A549 (cell line): Measurements from ENCODE around the gene NHLRC1. TPM values are rescaled to one million over a fixed set of nuclear protein-coding genes. Genes with fewer than 3 reads are reported as not detected.

Experiments used
- ATAC-seq, 2 experiments: fragments of 200-7000 bp in 1 of 2; fragments of >200 bp in 1 of 2; cut with Nextera tagmentation in 1 of 2; cut with Tn5 transposase in 1 of 2; 3 replicates each; pipeline versions ENCODE4 v1.8.0 to v1.9.1; 2018 to 2020; ENCODE audit warnings: mild to moderate bottlenecking in 1 of 2, moderate library complexity in 1 of 2
- CTCF ChIA-PET: fragments of 300-600 bp; sonication (Branson Sonifier 250); formaldehyde crosslinking; extraction: SDS; loops from one replicate; lab custom pipeline; 2021; ENCODE audit warnings: antibody characterized with exemption, inconsistent platforms; lab: Yijun Ruan, JAX
- POLR2A ChIA-PET: fragments of 350-600 bp; formaldehyde crosslinking; extraction: SDS; loops from one replicate; lab custom pipeline; 2021; ENCODE audit warnings: antibody characterized with exemption, inconsistent platforms; lab: Yijun Ruan, JAX
- DNase-seq, 2 experiments: peaks; one replicate each; pipeline versions ENCODE4 v3.0.0 to v3.0.0-alpha.2; 2011 to 2016; ENCODE audit warnings: low read depth in 1 of 2, low spot score in 1 of 2
- FAIRE-seq: peaks from 2 replicates; lab custom pipeline; 2011; peaks lifted over from hg19 to GRCh38; lab: Jason Lieb, UNC
- H3K27ac ChIP-seq, 2 experiments: fragments of >200 bp; sonication (Bioruptor Twin); formaldehyde crosslinking; 3 replicates each; pipeline ENCODE4 v1.5.1; 2016 to 2017
- H3K4me1 ChIP-seq: fragments of >200 bp; sonication (Bioruptor Twin); formaldehyde crosslinking; 3 replicates; pipeline ENCODE4 v1.6.1; 2016
- H3K4me2 ChIP-seq: fragments of >200 bp; sonication (Bioruptor Twin); formaldehyde crosslinking; 3 replicates; pipeline ENCODE4 v1.6.1; 2016
- H3K4me3 ChIP-seq: fragments of >200 bp; sonication (Bioruptor Twin); formaldehyde crosslinking; 3 replicates; pipeline ENCODE4 v1.5.1; 2016
- H3K9me3 ChIP-seq: fragments of >200 bp; sonication (Bioruptor Twin); formaldehyde crosslinking; 3 replicates; pipeline ENCODE4 v1.6.1; 2016
- BHLHE40 ChIP-seq: IDR thresholded peaks from 2 replicates; pipeline ENCODE4 v1.6.1; 2012; ENCODE audit warnings: low read depth, low read length, inconsistent platforms
- CBX8 ChIP-seq: fragments of 200-600 bp; sonication (generic); IDR thresholded peaks from 2 replicates; pipeline ENCODE4 v1.6.1; 2016
- CHD2 ChIP-seq: fragments of 150-350 bp; IDR thresholded peaks from 2 replicates; pipeline ENCODE4 v1.6.1; 2014; ENCODE audit warnings: low read length; ENCODE audit not compliant: partially characterized antibody
- CHD4 ChIP-seq: fragments of 200-600 bp; sonication (generic); IDR thresholded peaks from 2 replicates; pipeline ENCODE4 v1.6.1; 2016; ENCODE audit warnings: antibody characterized with exemption, mild to moderate bottlenecking, borderline replicate concordance
- EHF ChIP-seq: fragments of 250-450 bp; sonication (Bioruptor Pico); IDR thresholded peaks from 2 replicates; pipeline ENCODE4 v1.5.0; 2020; ENCODE audit warnings: mild to moderate bottlenecking
- EP300 ChIP-seq, 2 experiments: fragments of >200 bp; sonication (Bioruptor Twin); formaldehyde crosslinking; IDR thresholded peaks; 2 replicates in 1 of 2; 3 replicates in 1 of 2; pipeline ENCODE4 v1.6.1; 2016 to 2017
- FOXS1 ChIP-seq: fragments of 250-450 bp; sonication (Bioruptor Pico); IDR thresholded peaks from 2 replicates; pipeline ENCODE4 v1.5.0; 2020; ENCODE audit warnings: mild to moderate bottlenecking, moderate library complexity
- GATA3 ChIP-seq: IDR thresholded peaks from 2 replicates; pipeline ENCODE4 v1.6.1; 2012; ENCODE audit warnings: borderline replicate concordance
- HEYL ChIP-seq: fragments of 250-450 bp; sonication (Bioruptor Pico); IDR thresholded peaks from 2 replicates; pipeline ENCODE4 v1.8.0; 2021; ENCODE audit warnings: mild to moderate bottlenecking, moderate library complexity
- KDM5A ChIP-seq: fragments of 200-600 bp; sonication (generic); IDR thresholded peaks from 2 replicates; pipeline ENCODE4 v1.6.1; 2016; ENCODE audit warnings: antibody characterized with exemption, mild to moderate bottlenecking
- MYC ChIP-seq: IDR thresholded peaks from 2 replicates; pipeline ENCODE4 v1.6.1; 2012; ENCODE audit warnings: mild to moderate bottlenecking, inconsistent platforms, low read length, improper control_type of control experiment, borderline replicate concordance
- NFE2L2 ChIP-seq: fragments of 150-350 bp; conservative IDR thresholded peaks from 2 replicates; pipeline ENCODE4 v1.6.1; 2014; ENCODE audit warnings: low read length
- NR3C1 ChIP-seq: fragments of >200 bp; sonication (Bioruptor Twin); formaldehyde crosslinking; IDR thresholded peaks from 3 replicates; pipeline ENCODE4 v1.6.1; 2017
- RARB ChIP-seq: fragments of 250-450 bp; sonication (Bioruptor Pico); IDR thresholded peaks from 2 replicates; pipeline ENCODE4 v1.8.0; 2021; ENCODE audit warnings: mild to moderate bottlenecking, moderate library complexity
- RCOR1 ChIP-seq: fragments of 150-350 bp; IDR thresholded peaks from 2 replicates; pipeline ENCODE4 v1.6.1; 2014; ENCODE audit warnings: antibody characterized with exemption, low read length, low read depth
- SMC3 ChIP-seq: fragments of >200 bp; sonication (Bioruptor Twin); formaldehyde crosslinking; IDR thresholded peaks from 3 replicates; pipeline ENCODE4 v1.6.1; 2018; ENCODE audit warnings: inconsistent platforms
- SREBF2 ChIP-seq: fragments of 450-650 bp; IDR thresholded peaks from 2 replicates; pipeline ENCODE4 v1.6.1; 2014; ENCODE audit warnings: mild to moderate bottlenecking, moderate library complexity
- TP53 ChIP-seq: fragments of 250-450 bp; sonication (Bioruptor Pico); IDR thresholded peaks from 2 replicates; pipeline ENCODE4 v1.5.0; 2021; ENCODE audit warnings: mild to moderate bottlenecking, moderate library complexity
- WGBS: methylation state at CpG from one replicate; pipeline ENCODE4 v1.1.6; 2017; ENCODE audit errors: missing lambda C conversion rate; 5-methylcytosine and 5-hydroxymethylcytosine counted together
- polyA plus RNA-seq, 4 experiments: library from polyadenylated mRNA; depleted of rRNA in 3 of 4; stranded (reverse); fragments of >200 nt; fragmentation: RNase III in 1 of 4; extraction: RNeasy Plus Mini Kit Qiagen cat#74134 plus additional on column Dnase treatment in 1 of 4; gene quantifications; 2 replicates in 3 of 4; 3 replicates in 1 of 4; pipeline ENCODE4 v1.2.3, GENCODE V29; 2011 to 2017
- TF ChIP-seq, protein P1 (sequence below): fragments of 200-600 bp; sonication (generic); IDR thresholded peaks from 2 replicates; pipeline ENCODE4 v1.6.1; 2016; ENCODE audit warnings: antibody characterized with exemption, mild to moderate bottlenecking, moderate library complexity
- TF ChIP-seq, protein P2 (sequence below): IDR thresholded peaks from 2 replicates; pipeline ENCODE4 v1.6.1; 2012
- TF ChIP-seq, protein P3 (sequence below): fragments of >200 bp; sonication (Bioruptor Twin); formaldehyde crosslinking; IDR thresholded peaks from 2 replicates; pipeline ENCODE4 v1.6.1; 2016

Gene NHLRC1
- polyA plus RNA-seq, 2 of the 4 experiments (the other 2 are of a cell fraction) = 1.7 to 3.1 TPM

DNA sequence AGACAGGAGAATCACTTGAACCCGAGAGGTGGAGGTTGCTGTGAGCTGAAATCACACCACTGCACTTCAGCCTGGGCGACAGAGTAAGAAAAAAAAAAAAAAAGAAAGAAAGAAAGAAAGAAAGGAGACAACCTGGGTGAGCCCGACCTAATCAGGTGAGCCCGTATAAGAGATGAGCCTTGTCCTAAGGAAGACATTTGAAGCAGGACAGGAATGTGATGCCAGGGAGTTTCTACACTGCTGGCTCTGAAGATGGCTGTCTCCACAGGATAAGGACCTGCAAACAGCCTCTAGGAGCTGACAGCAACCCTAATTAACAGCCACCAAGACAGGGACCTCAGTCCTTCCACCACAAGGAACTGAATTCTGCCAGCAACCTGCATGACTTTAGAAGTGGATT, 41.9 kb downstream of the NHLRC1 start:
- H3K27ac ChIP-seq = peak overlapping the region; percentile 45 to 77; a peak in 4 of 6 replicates
- POLR2A ChIA-PET = no interaction called here
- TF ChIP-seq, protein P1, sequence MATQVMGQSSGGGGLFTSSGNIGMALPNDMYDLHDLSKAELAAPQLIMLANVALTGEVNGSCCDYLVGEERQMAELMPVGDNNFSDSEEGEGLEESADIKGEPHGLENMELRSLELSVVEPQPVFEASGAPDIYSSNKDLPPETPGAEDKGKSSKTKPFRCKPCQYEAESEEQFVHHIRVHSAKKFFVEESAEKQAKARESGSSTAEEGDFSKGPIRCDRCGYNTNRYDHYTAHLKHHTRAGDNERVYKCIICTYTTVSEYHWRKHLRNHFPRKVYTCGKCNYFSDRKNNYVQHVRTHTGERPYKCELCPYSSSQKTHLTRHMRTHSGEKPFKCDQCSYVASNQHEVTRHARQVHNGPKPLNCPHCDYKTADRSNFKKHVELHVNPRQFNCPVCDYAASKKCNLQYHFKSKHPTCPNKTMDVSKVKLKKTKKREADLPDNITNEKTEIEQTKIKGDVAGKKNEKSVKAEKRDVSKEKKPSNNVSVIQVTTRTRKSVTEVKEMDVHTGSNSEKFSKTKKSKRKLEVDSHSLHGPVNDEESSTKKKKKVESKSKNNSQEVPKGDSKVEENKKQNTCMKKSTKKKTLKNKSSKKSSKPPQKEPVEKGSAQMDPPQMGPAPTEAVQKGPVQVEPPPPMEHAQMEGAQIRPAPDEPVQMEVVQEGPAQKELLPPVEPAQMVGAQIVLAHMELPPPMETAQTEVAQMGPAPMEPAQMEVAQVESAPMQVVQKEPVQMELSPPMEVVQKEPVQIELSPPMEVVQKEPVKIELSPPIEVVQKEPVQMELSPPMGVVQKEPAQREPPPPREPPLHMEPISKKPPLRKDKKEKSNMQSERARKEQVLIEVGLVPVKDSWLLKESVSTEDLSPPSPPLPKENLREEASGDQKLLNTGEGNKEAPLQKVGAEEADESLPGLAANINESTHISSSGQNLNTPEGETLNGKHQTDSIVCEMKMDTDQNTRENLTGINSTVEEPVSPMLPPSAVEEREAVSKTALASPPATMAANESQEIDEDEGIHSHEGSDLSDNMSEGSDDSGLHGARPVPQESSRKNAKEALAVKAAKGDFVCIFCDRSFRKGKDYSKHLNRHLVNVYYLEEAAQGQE = no peak
- TF ChIP-seq SREBF2 = no peak
- no peak for TF ChIP-seq HEYL (CRISPR knock-in tag)
- no peak for TF ChIP-seq BHLHE40
- no peak for TF ChIP-seq CHD2
- no peak for TF ChIP-seq FOXS1
- TF ChIP-seq NR3C1 = no peak
- no peak for TF ChIP-seq KDM5A
- TF ChIP-seq NFE2L2 = no peak
- TF ChIP-seq, protein P2, sequence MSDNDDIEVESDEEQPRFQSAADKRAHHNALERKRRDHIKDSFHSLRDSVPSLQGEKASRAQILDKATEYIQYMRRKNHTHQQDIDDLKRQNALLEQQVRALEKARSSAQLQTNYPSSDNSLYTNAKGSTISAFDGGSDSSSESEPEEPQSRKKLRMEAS = no peak
- no peak for TF ChIP-seq RARB
- TF ChIP-seq CHD4 = no peak
- TF ChIP-seq, all 56 proteins: peak for 0
- WGBS = 87% methylated on average over 4 of the region's 4 CpGs
- H3K4me2 ChIP-seq = peak overlapping the region; percentile 73
- peak; percentile 26 to 28; a peak in 3 of 6 replicates for ATAC-seq
- H3K4me1 ChIP-seq = peaks cover 25% of the 10 kb centered on the region
- no peak for DNase-seq
- H3K4me3 ChIP-seq = no peak overlapping the region
- no peaks in the 10 kb centered on the region for H3K9me3 ChIP-seq
- FAIRE-seq = no peak
- CTCF ChIA-PET = no interaction called here

DNA sequence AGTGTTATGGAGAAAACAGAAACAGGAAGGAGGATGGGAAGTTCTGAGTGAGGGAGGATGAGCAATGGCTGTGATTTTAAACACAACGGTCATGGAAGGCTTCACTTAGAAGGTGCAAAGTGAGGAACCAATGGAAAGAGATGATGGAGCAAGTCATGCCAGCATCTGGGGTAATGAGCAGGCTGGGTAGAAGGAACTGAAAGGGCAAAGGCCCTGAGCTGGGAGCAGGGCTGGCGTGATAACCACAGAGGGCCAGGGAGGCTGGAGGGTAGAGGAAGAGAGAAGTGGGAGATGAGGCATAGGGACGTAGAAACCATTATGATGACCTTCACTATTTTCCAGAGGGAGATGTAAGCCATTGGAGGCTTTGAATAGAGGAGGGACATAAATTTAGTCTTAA, 43.6 kb downstream of the NHLRC1 start:
- Histone ChIP-seq H3K27ac (no peak overlapping the region), H3K9me3 (peaks cover 3% of the 10 kb centered on the region; the same call in 1 of the 3 replicates), H3K4me1 (peaks cover 25% of the 10 kb centered on the region), H3K4me2 (no peak overlapping the region)
- ChIA-PET POLR2A (no interaction called here), CTCF (interaction anchor here (0.8 kb wide), 1 partner anchor 91 kb away, joined by 5 read pairs; the partner anchor contains the start of gene KIF13A)
- FAIRE-seq (no peak), DNase-seq (no peak), ATAC-seq (no peak)
- no peak for TF ChIP-seq SREBF2
- no peak for TF ChIP-seq CHD4
- TF ChIP-seq CHD2 = no peak
- TF ChIP-seq RCOR1 = no peak
- no peak for TF ChIP-seq EP300 (IDR thresholded peaks at IDR 0.05)
- no peak for TF ChIP-seq SMC3
- TF ChIP-seq, all 56 proteins: peak for 0
- H3K4me3 ChIP-seq = no peak overlapping the region
- WGBS = 86% methylated on average over 3 of the region's 3 CpGs

DNA sequence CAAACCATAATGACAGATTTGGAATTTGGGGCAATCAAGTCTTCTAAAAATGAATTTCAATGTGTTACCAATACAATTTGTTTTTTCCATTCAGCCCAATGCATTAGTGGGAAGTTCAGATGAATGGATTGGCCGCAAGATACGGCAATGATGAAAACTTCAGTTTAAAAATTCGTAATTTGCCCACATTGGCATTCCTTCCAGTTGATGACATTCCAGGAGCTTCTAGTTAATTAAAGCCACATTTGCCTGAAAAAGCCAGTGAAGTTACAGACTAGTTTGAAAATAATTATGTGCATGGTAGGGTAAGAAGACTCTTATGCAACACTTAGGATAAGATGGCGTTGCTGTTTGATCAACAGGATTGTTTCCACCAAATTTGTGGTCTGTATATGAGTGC, 46.2 kb downstream of the NHLRC1 start:
- no peak for TF ChIP-seq SREBF2
- TF ChIP-seq MYC = no peak
- TF ChIP-seq TP53 (CRISPR knock-in tag) = no peak
- TF ChIP-seq, protein P3, sequence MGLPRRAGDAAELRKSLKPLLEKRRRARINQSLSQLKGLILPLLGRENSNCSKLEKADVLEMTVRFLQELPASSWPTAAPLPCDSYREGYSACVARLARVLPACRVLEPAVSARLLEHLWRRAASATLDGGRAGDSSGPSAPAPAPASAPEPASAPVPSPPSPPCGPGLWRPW = no peak
- no peak for TF ChIP-seq GATA3
- TF ChIP-seq EHF (CRISPR knock-in tag) = no peak
- TF ChIP-seq CBX8 = no peak
- TF ChIP-seq, protein P1 = no peak
- Histone ChIP-seq H3K4me1 (peaks cover 7% of the 10 kb centered on the region), H3K4me2 (no peak overlapping the region), H3K27ac (no peak overlapping the region), H3K9me3 (peaks cover 3% of the 10 kb centered on the region; the same call in 1 of the 3 replicates), H3K4me3 (no peak overlapping the region)
- no peak for FAIRE-seq
- ChIA-PET POLR2A (no interaction called here), CTCF (no interaction called here)
- 79% methylated on average over 4 of the region's 4 CpGs for WGBS
- no peak for ATAC-seq
- no peak for DNase-seq
